GM12872 (cell line): ENCODE results near the gene COX7A2L.

Experiments used
- TF ChIP-seq, protein P1 (sequence below): IDR thresholded peaks from 3 replicates; pipeline ENCODE4 v1.5.1; 2011; ENCODE audit warnings: low read depth, mild to moderate bottlenecking, low read length, moderate library complexity; ENCODE audit not compliant: insufficient read depth

COX7A2L gene

DNA sequence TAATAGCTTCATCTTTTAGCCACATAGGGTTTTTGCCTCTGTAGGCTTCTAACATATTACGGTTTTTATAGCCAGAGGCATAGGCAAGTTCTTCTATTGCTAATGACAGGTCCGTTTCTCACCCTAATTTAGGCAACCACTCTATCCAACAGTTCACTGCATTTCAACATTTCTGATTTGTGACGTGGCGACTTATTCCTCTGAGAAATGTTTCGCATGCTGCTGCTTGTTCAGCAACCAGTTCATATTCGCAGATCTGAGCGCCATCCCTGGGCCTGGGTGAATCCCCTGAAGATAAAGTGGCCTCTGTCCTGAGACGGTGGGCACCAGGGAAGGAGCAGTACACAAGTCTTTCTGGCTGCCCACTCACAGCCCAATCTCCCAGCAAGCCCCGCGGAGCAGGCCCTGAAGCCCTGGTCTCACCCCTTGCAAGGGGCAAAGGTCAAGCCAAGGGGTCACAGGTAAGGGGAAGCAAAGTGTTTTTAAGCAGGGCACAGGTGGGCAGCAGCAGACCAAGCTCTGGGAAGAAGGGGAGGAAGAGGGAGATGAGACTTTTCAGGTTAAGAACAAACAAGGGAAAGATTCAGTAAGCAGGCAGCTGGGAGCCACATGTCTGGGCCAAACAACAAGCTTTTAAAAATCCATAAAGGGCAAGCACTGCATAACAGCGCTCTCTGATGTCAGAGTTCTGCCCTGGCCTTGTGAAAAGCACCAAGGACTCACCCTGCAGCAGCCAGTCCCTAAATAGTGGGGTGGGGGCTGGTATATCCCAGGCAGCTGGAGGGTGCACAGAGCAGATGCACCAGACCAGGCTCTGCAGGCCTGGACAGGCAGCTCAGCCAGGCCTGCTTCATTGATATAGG, 10.8 kb upstream of the COX7A2L start:
- TF ChIP-seq, protein P1, sequence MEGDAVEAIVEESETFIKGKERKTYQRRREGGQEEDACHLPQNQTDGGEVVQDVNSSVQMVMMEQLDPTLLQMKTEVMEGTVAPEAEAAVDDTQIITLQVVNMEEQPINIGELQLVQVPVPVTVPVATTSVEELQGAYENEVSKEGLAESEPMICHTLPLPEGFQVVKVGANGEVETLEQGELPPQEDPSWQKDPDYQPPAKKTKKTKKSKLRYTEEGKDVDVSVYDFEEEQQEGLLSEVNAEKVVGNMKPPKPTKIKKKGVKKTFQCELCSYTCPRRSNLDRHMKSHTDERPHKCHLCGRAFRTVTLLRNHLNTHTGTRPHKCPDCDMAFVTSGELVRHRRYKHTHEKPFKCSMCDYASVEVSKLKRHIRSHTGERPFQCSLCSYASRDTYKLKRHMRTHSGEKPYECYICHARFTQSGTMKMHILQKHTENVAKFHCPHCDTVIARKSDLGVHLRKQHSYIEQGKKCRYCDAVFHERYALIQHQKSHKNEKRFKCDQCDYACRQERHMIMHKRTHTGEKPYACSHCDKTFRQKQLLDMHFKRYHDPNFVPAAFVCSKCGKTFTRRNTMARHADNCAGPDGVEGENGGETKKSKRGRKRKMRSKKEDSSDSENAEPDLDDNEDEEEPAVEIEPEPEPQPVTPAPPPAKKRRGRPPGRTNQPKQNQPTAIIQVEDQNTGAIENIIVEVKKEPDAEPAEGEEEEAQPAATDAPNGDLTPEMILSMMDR: no peak

DNA sequence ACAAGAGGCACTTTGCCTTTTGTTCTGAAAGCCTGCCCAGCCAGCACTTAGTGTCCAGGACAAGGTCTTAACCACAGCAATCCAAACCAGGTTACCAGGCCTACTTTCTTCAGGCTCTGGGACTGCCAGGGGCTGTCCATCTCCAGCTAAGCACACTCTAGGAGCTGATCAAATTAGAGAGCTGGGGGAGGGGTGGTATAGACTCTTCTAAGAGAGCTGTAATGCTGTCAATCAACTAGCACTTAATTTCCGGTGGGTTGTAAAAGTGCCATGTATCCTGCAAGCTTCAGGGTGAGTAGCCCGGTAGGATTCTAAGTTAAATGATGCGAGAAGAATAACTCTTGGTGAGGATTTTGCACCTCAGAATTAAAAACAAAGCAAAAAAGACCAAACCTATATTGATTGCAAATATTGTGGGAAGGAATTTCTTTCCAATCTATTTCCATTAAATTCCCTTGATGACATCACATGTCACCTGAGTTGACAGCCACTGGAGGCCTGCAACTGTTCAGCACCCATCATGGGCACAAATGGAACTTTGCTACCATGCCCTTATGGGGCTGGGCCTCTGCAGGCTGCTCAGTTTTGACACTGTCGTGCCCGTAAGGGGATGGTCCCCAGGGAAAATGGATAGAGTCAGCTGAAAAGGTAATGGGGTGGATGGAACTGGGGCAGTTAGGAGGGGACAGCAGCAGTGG, 8.7 kb upstream of the COX7A2L start:
- TF ChIP-seq, protein P1: no peak

DNA sequence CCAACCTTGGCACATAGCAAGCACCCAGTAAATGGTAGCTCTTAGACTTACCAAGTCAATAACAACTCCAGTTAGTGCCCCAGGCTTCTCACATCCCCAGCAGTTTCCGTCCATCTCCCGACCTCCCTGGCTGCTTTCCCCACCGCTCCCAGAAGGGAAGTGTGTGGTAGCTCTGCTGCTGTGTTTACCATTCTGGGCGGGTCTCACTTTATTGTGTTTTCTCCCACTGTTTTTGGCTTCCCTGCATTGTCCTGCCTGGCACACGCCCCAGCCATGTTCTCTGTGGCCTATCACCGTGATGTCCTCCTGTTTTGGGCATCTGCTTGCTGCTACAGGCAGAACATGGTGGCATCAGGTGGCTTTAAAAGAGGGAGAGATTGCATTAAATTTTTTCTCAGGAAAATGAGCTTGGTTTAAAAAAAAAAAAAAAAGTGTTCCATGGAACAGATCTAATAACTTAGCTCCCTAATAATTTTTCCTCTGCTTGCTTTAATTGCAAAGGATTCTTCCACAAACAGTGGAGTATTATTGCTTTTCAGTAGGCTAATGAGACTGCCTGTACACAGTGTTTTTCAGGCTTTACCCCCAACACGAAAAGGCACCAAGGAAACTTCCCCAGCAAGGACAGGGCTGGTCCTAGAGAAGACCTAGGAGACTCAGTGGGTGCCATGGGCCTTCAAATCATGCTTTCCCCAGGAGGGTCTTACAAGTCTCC, 8.0 kb upstream of the COX7A2L start:
- TF ChIP-seq, protein P1: no peak

DNA sequence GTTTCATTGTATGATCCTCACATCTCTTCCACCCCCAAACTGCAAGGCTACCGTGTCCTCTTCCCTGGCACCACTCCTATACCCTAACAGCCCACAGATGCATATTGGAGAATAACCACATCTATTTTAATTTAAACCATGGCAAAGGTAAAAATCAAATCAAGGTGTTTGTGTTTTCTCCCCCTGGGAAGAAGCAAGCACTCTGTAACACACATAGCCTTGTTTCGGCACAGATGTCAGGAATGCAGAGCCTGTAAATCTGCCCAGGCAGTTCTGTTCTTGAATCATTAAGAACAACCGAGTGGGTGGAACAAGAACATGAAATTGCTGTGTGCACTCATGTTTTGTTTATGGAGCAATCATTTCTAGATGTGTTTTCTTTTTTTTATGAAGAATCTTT, 6.8 kb upstream of the COX7A2L start:
- TF ChIP-seq, protein P1: no peak

DNA sequence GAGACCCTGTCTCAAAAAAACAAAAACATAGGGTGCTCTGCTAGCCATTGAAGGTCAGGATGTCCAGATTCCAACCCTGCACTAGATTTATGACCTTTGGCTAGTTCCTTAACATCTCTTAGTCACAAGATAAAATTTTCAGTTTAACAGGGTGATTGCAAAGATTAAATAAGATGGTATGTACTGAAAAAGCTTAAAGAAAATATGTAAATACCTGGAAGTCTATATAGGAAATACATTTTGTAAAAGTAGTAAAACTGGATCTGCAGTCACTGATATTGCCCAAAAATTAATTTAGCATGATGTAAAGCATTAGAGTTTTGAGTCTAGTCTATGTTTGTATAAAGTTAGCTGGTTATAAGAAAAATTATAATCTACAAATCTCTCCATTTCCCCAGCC, 5.4 kb upstream of the COX7A2L start:
- TF ChIP-seq, protein P1: no peak

DNA sequence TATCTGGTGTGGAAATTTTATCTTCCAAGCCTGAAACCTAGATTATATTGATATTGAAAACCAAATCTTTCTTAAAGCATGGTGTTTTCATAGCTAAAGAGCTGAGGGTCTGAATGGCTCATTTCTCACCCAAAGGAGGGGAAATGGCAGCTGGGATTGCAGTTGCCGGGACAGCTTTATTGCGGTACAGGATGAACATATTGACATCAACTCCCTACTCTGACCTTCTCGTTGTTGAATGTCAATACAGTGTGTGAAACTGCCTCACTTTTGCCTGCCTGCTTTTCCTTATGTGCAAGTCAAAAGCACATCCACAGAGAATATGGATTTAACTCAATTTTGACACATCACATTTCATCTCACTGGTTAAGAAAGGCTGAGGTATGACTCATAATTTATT, 3.6 kb upstream of the COX7A2L start:
- TF ChIP-seq, protein P1: no peak

DNA sequence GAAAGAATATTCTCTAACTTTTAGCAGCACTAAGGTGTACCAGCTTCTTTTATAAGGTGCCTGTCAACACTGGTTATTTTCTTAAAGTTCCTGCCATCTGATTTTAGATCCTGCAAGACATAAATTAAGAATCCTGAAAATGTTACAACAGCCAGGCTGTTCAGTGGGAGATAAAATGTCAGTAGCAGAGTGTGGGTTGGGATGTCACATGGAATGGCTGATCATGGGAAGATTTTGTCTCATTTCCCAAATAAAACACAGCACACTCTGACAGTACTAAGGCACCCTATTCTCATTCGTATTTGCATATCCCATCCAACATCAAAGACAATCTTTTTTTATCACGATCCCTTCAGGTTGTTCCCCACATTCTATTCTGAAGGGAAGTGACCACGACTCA, 2.4 kb upstream of the COX7A2L start:
- TF ChIP-seq, protein P1: no peak
